GM18870 (cell line): ENCODE results near the gene STRBP.
"Not testable (repeated sequence)": the region's sequence is repeated elsewhere in the genome, so short reads cannot be mapped to it uniquely, and the experiment has no call there.

Experiments
- ATAC-seq: cut with Tn5 transposase; IDR thresholded peaks from one replicate; pipeline ENCODE4 v1.9.1; 2021; ENCODE audit warnings: moderate library complexity; ENCODE audit not compliant: unreplicated experiment

The STRBP gene

GRCh38 chr9:123200469-123200868 lies 67.9 kb downstream of the STRBP start:
- not testable (repeated sequence) for ATAC-seq

DNA sequence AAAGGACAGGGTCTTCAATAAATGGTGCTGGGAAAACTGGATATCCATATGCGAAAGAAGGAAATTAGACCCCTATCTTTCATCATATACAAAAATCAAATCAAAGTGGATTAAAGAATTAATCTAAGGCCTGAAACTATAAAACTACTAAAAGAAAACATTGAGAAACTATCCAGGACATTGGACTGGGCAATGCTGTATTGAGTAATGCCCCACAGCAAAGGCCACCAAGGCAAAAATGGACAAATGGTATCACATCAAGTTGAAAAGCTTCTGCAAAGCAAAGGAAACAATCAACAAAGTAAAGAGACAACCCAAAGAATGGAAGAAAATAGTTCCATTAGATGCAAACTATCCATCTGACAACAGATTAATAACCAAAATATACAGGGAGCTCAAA lies 72.3 kb downstream of the STRBP start:
- no peak for ATAC-seq

GRCh38 chr9:123194023-123194422 lies 74.4 kb downstream of the STRBP start:
- ATAC-seq: no peak

- ATAC-seq: no peak
These were observed 76.7 kb downstream of the STRBP start for GRCh38 chr9:123191680-123192079.

DNA sequence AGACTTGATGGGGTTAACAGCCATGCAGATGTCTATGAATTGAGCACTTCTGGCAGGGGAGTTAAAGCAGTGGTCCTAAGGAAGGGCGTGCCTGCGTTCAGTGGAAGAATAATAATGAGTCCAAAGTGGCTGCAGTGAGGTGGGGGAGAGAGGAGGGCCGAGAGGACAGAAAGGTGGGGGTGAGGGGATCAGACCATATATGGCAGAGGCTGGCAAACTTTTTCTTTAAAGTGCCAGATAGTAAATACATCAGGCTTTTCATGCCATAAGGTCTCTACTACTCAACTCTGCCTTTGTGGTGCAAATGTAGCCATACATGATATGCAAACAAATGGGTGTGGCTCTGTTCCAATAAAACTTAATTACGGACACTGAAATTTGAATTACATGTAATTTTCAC lies 77.1 kb downstream of the STRBP start:
- ATAC-seq: no peak

DNA sequence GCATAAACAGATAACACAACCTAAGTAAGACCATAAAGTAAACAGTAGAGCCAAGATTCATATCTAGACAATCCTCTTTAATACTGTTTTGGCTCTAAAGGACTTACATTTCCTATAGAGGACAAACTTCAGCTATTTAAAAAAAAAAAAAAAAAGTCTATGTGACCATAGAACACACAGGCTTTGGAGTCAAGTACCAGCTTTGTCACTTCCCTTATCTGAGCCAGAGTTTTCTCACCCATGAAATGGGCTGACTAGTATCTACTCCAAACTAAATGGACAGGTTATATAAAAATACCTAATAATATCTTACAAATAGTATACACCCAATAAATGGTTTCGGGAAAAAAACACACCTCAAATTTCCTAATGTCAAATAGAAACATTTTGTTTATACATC lies 81.3 kb downstream of the STRBP start:
- ATAC-seq: no peak

DNA sequence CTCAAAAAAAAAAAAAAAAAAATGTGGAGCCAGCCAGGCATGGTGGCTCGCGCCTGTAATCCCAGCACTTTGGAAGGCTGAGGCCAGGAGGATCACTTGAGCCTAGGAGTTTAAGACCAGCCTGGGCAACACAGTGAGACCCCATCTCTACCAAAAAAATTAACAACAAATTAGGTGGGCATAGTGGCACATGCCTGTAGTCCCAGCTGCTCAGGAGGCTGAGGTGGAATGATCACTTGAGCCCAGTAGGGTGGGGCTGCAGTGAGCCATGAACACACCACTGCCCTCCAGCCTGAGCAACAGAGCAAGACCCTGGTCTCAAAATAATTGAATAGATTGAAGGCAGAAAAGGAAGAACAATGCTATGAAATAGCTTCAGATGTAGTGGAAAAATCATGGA lies 82.4 kb downstream of the STRBP start:
- not testable (repeated sequence) for ATAC-seq

GRCh38 chr9:123176949-123177348 lies 91.4 kb downstream of the STRBP start:
- ATAC-seq: no peak

- no peak for ATAC-seq
These were observed 92.3 kb downstream of the STRBP start for GRCh38 chr9:123175854-123176629.

DNA sequence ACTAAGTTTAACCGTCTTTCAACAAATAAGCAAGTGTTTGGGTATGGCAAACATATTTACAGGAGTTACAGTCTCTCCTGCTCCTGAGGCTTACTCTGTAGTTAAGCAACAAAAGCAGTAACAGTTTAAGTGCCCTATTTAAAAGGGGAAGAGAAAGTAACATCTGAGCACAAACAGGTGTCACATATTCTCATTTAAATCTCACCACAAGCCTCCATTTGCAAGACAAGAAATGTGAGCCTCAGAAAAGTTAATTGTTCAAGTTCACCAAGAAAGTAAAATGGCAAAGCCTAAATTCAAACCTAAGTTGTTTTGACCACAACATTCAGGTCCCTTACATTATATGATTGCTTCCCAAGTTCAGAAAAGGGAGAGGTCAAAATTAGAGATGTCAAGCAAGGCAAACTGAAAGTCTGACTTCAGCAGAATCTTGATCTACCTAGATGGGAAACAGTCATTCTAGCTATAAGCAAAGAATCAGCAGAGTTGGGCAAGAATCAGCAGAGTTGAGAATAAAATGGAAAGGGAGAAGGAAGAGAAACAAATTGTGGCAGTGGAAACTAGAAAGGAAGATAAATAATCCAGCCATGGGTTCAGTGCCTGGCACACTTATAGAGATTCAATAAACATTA lies 93.4 kb downstream of the STRBP start:
- ATAC-seq: peak; percentile 78

DNA sequence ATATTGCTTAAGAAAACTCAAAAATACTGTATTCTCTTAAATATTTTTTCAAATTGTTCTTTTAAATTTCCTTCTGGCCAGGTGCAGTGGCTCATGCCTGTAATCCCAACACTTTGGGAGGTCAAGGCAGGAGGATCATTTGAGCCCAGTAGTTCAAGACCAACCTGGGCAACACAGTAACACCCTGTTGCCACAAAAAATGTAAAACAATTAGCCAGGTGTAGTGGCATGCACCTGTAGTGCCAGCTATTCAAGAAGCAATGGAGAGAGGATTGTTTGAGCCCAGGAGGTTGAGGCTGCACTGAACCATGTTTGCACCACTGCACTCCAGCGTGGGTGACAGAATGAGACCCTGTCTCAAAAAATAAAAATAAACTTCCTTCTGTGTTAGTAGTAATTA lies 94.3 kb downstream of the STRBP start:
- no peak for ATAC-seq

DNA sequence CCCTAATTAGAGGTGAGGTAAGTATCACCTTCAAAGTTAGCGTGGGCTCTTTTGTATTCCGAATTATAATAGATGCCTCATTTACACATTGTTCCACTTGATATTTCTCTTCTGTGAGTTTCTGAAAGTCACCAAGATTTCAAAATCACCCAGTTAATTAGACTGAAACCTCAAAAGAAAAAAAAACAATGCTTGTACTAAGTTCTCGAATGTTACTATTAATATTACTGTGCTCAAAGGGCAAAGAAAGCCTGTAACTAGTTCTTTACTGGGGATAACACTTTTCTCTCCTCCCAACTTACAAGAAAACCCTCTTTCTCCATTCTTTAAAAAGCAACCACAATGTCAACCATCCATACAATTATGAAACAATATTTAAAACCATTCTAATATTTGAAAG lies 98.5 kb downstream of the STRBP start:
- ATAC-seq: no peak

- ATAC-seq: no peak
These were observed 99.8 kb downstream of the STRBP start for GRCh38 chr9:123168586-123168985.

DNA sequence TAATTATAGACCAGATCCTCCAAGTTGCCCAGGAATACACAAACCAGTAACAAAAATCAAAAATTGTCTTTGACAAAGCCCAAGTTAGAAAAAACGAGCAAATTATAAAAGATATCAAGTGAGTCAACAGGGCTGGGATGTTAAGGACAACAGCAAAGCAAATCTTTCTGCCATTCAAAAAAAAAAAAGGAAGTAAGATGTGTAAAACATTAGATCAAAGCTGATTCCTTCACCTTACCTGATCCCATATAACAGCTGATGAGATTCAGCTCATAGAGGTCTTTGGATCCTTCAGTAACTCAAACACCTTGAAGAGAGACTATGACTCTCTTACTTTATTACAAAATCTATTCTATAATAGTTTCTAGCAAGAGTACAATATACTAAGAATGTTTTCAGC lies 100.9 kb downstream of the STRBP start:
- no peak for ATAC-seq

DNA sequence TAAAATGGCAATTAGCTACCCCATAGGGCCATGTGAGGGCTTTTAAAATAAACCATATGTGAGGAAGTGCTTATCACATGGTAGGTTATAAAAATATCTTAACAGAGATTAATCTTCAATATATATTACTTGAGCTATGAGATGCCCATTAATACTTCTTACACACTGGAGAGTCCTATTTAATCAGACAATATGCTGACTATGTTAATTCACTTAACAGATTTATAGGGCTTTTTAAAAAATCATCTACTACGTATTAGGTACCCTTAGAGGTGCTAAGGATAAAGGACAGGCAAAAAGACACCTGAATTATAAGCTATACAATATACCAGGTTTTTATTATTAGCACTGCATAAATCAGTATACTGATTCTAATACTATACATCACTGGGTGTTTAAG lies 102.6 kb downstream of the STRBP start:
- ATAC-seq: no peak

GRCh38 chr9:123164285-123164684 lies 104.1 kb downstream of the STRBP start:
- no peak for ATAC-seq

DNA sequence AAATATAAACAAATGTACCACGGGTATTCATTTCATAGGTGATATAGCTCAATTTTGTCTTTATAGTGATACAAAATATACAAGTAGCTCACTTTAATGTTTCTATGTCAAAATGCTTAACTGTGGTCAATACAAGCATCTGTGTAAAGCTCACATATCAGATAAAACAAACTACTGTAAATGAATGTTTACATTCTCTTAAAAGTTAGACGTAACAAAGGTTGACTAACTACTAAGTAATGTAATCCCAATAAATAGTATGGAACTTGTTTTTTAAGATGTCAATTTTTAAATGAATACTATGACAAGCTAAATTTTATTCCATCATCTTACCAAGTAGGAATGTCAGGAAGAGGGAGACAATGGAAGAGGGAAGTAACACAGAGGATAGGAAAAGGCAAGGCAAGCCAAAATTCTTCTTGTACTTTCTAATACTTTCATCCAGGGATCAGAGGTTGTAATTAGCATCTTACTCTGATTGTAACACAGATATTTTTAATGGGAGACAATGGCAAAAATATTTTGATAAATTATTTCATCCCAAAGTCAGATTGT lies 105.5 kb downstream of the STRBP start:
- no peak for ATAC-seq

GRCh38 chr9:123162360-123162759 lies 106.0 kb downstream of the STRBP start:
- no peak for ATAC-seq

- ATAC-seq: no peak
These were observed 111.2 kb downstream of the STRBP start for GRCh38 chr9:123157221-123157620.

DNA sequence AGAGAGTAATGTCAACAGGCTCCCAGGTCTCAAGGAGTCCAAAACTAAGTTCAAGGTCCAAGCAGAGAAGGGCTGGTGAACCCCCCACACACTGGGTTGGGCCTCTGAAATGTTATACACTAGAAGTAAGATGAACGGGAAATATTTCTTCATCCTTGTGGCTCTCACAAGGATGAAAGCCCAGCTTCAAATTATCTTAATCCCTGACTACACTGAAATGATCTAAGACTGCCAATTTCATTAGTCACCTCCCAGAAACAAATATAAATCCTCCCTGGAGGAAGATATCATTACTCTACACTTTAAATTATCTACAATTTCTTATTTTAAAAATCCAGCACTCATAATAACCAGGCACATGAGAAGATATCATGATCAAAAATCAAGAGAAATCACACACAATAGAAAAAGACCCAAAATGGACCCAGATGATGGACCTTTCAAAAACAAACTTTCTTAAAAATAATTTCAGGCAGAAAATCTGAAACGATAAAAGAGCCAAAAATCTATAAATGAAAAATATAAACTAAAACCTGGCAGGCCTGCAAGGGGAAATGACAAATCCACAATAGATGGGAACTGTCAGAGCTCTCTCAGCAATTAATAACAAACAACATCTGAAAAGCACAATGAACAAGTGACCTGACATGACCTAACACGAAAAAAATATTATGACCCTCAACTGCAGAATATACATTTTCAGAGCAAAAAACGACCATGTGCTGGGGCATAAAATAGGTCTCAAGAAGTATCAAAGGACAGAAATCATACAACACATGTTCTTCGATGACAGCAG lies 117.5 kb downstream of the STRBP start:
- ATAC-seq: no peak

DNA sequence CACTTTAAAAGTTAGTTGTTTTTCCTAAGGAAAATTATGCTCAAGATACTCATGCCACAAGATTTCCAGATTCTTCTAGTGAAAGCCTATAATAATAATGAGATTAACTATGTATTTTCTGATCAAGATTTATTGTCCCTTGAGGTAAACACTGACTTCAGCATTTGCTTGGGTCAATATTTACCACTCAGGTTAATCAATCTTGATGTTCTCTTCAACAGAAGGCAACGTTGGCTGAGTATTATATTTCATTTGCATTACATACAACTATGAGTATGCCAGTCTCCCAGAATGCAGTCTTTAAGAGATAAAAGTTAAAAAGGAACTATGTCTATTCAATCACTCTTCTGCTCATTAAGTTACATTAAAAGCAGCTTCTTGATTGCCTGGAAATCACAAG lies 119.3 kb downstream of the STRBP start:
- no peak for ATAC-seq

DNA sequence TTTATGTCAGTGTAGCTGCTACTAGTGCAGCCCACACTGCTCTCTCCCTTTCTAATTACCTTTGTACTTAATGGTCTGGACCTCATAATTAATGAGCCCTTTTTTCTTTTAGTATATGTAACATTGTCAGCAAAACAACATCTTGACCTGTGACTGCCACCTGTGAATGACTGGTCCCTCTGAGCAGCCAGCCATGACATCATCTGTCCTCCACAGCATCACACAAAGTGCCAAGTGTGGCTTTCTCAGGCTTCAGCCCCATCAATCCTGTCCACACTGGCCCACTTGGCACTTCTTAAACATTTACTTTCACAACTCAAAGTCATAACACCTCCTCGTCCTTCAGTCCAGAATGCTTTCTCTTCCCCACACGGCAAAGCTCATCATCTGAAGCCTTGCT lies 130.2 kb downstream of the STRBP start:
- no peak for ATAC-seq
